ENCODE data around the gene PC.

PC gene

DNA sequence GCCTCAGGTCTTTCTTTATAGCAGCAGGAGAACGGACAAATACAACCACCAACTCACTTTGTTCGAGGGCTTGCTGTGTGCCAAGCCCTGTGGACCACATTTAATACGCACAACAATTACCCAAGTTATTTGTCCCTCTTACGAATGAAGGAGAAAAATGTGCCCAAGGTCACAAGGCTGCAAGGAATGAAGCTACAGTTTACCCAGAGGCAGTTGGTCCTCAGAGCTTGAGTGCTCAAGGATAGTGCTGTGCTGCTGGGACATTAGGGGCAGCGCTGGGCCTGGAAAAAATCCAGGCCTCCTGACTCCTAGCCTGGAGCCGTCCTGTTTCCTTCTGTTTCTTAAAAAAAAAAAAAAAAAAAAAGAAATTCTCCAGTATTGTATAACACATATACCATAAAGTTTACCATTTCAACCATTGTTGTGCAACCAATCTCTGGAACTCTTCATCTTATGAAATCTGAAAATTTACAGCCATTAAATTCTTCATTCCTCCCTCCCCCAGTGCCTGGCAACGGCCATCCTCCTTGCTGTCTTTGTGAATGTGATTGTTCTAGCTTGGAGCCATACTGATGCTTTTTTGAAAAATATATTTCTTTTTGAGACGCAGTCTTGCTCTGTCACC, 15.9 kb upstream of the PC start:
- no peak overlapping the region for H2AFZ ChIP-seq
- H3K4me3 ChIP-seq (ENCODE audit: low read depth, low read length): no peak overlapping the region
- no peak overlapping the region for H3K27ac ChIP-seq
- no peaks in the 10 kb centered on the region for H3K36me3 ChIP-seq (ENCODE audit: control insufficient read depth, insufficient read depth, low read length)
- peaks cover 3% of the 10 kb centered on the region for H3K4me1 ChIP-seq
- H3K9ac ChIP-seq: no peak overlapping the region
- no peak for TF ChIP-seq CTCF (IDR thresholded peaks at IDR 0.05)
- H3K4me2 ChIP-seq (ENCODE audit: low read length): no peak overlapping the region
- H3K9me3 ChIP-seq (ENCODE audit: control insufficient read depth, low read length): no peaks in the 10 kb centered on the region
- H3K27me3 ChIP-seq (ENCODE audit: control insufficient read depth, insufficient read depth, low read length): no peaks in the 10 kb centered on the region
- no peaks in the 10 kb centered on the region for H3K79me2 ChIP-seq

DNA sequence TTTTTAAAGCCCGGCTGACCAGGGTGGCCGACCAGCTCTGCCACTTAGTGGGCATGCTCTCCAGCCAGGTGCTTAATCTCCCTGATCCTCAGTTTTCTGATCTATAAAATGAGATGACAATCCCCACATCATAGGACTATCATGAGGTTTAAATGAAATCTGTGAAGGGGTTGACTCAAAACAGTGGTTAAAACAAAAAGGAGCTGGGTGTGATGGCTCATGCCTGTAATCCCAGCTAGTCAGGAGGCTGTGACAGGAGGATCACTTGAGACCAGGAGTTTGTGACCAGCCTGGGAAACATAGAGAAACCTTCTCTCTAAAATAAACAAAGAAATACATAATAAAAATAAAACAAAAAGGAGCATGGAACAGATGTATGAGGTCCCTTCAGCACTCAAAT, 13.3 kb upstream of the PC start:
- Histone ChIP-seq H3K79me2 (no peaks in the 10 kb centered on the region), H3K27ac (no peak overlapping the region), H3K9me3 (ENCODE audit: control insufficient read depth, low read length) (no peaks in the 10 kb centered on the region), H3K4me1 (peaks cover 3% of the 10 kb centered on the region), H3K4me2 (ENCODE audit: low read length) (no peak overlapping the region), H3K9ac (no peak overlapping the region), H3K36me3 (ENCODE audit: control insufficient read depth, insufficient read depth, low read length) (no peaks in the 10 kb centered on the region), H2AFZ (peak overlapping the region; percentile 53), H3K4me3 (ENCODE audit: low read depth, low read length) (no peak overlapping the region), H3K27me3 (ENCODE audit: control insufficient read depth, insufficient read depth, low read length) (no peaks in the 10 kb centered on the region)
- TF ChIP-seq CTCF (IDR thresholded peaks at IDR 0.05): no peak

GRCh38 chr11:66970807-66971442, 12.7 kb upstream of the PC start:
- no peak for TF ChIP-seq CTCF (IDR thresholded peaks at IDR 0.05)
- peak overlapping the region; percentile 29 for H3K27ac ChIP-seq
- H3K9ac ChIP-seq: no peak overlapping the region

DNA sequence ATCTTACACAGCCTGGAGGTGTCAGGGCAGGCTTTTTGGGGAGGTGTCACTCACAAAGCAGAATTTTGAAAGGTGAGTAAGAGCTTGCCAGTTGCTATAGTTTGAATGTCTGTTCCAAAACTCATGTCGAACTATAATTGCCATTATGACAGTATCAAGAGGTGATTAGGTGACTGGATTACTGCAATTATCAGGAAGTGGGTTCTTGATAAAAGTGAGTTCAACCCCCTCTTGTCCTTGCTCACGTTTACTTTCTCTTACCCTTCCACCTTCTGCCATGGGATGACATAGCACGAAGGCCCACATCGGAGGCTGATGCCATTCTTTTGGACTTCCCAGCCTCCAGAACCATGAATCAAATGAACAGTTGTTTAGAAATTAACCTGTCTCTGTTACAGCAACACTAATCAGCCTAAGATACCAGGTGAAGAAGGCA, 12.2 kb upstream of the PC start:
- H3K9me3 ChIP-seq (ENCODE audit: control insufficient read depth, low read length): no peaks in the 10 kb centered on the region
- no peaks in the 10 kb centered on the region for H3K36me3 ChIP-seq (ENCODE audit: control insufficient read depth, insufficient read depth, low read length)
- no peak overlapping the region for H3K9ac ChIP-seq
- H3K4me1 ChIP-seq: peaks cover 3% of the 10 kb centered on the region
- peak overlapping the region; percentile 53 for H2AFZ ChIP-seq
- no peaks in the 10 kb centered on the region for H3K27me3 ChIP-seq (ENCODE audit: control insufficient read depth, insufficient read depth, low read length)
- H3K27ac ChIP-seq: no peak overlapping the region
- H3K79me2 ChIP-seq: no peaks in the 10 kb centered on the region
- no peak overlapping the region for H3K4me2 ChIP-seq (ENCODE audit: low read length)
- H3K4me3 ChIP-seq (ENCODE audit: low read depth, low read length): no peak overlapping the region
- no peak for TF ChIP-seq CTCF (IDR thresholded peaks at IDR 0.05)

More at GRCh38 chr11:66970807-66971442, 12.7 kb upstream of the PC start:
- H3K4me3 ChIP-seq (ENCODE audit: low read depth, low read length): no peak overlapping the region
- H3K4me1 ChIP-seq: peaks cover 3% of the 10 kb centered on the region
- no peaks in the 10 kb centered on the region for H3K9me3 ChIP-seq (ENCODE audit: control insufficient read depth, low read length)
- no peaks in the 10 kb centered on the region for H3K36me3 ChIP-seq (ENCODE audit: control insufficient read depth, insufficient read depth, low read length)
- no peaks in the 10 kb centered on the region for H3K79me2 ChIP-seq
- peak overlapping the region; percentile 53 for H2AFZ ChIP-seq
- no peak overlapping the region for H3K4me2 ChIP-seq (ENCODE audit: low read length)
- no peaks in the 10 kb centered on the region for H3K27me3 ChIP-seq (ENCODE audit: control insufficient read depth, insufficient read depth, low read length)

Measured in parathyroid adenoma (tissue), 2 donors.